GM04503 (cell line): ENCODE measurements around the gene BIRC7.

Source experiments
- DNase-seq: peaks from one replicate; pipeline ENCODE4 v3.0.0-alpha.2; 2012; ENCODE audit warnings: low read depth

BIRC7 gene

GRCh38 chr20:63282946-63283345 lies 47.2 kb downstream of the BIRC7 start:
- no peak for DNase-seq

GRCh38 chr20:63283397-63284082 lies 47.8 kb downstream of the BIRC7 start:
- no peak for DNase-seq

GRCh38 chr20:63284083-63284440 lies 48.4 kb downstream of the BIRC7 start:
- DNase-seq = no peak

GRCh38 chr20:63284544-63284949 lies 48.8 kb downstream of the BIRC7 start:
- no peak for DNase-seq

GRCh38 chr20:63284981-63285524 lies 49.3 kb downstream of the BIRC7 start:
- DNase-seq = no peak

GRCh38 chr20:63285636-63286615 lies 50.2 kb downstream of the BIRC7 start:
- DNase-seq = no peak

GRCh38 chr20:63286781-63287696 lies 51.3 kb downstream of the BIRC7 start:
- DNase-seq = no peak

- DNase-seq = no peak
Observed at GRCh38 chr20:63287697-63288580, 52.2 kb downstream of the BIRC7 start.

- no peak for DNase-seq
Observed at GRCh38 chr20:63288581-63289251, 53.0 kb downstream of the BIRC7 start.

GRCh38 chr20:63289311-63290135 lies 53.8 kb downstream of the BIRC7 start:
- no peak for DNase-seq
